Activated T-cell treated with anti-CD3 and anti-CD28 coated beads, Interleukin-2, amount 50 U/mL, for 48 hours (primary cell): Measurements from ENCODE around the gene SGPL1.
A peak's percentile ranks its signal among the peaks of the same experiment; 100 is the strongest.
"Not testable (repeated sequence)": the region's sequence is repeated elsewhere in the genome, so short reads cannot be mapped to it uniquely, and the experiment has no call there.

ENCODE experiments used
- DNase-seq, 2 experiments: peaks; one replicate each; pipeline ENCODE4 v3.0.0-alpha.2; 2020

Gene SGPL1

DNA sequence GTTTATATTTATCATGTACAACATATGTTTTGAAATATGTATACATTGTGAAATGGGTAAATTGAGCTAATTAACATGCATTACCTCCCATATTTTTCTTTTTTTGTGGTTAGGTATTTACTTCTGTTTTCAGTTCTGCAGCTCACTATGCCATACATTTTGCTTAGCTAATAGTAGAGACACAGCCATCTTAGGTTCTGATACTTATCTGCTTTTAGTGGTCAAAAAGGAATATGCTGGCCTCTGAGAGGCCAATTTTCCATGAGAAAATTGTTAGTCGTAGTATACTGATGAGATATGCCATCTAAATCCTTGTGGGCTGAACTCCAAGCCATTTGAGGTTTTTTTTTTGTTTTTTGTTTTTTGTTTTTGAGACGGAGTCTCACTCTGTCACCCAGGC is 31.0 kb downstream of the SGPL1 start:
- DNase-seq: no peak

- DNase-seq: no peak
Measured at GRCh38 chr10:70847659-70848360, 32.1 kb downstream of the SGPL1 start.

DNA sequence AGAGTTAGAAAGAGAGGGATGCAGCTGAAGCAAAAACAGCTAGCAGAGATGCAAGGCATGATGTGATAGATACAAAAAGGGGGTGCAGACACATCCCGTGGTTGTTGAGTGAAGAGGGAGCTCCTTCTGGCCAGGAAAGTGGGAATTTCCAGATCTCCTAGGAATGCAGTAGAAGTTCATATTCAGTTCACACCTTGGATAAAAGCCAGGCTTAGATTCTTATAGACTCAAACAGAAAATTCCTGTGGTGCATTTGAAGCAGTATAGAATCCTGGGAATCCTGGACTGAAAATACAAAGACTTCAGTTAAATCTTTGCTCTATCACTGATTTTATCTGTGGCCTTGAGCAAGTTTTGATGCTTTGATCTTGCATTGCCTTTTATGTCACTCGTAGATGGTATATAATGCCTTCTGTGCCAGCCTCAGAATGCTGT is 33.9 kb downstream of the SGPL1 start:
- DNase-seq: no peak

GRCh38 chr10:70850097-70850496 is 34.3 kb downstream of the SGPL1 start:
- DNase-seq: no peak

- DNase-seq: no peak
Measured at GRCh38 chr10:70851597-70852475, 36.1 kb downstream of the SGPL1 start.

DNA sequence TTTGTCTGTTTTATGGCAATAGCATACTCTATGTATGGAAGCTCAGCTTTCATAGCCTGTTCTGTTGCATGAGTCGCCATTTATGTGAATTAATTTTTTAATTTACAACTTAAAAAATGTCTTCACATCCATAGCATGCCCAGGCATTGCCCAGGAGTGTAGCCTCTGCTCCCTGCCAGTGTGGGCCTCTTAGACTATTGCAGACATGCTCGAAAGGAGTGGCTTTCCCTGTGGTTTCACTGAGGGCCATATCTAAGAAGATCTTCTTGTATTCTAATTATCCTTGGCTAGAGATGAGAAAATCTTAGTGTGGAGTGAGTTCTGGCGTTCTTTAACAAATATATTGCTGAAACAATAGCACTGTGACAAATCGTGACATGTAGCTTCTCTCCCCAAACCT is 37.3 kb downstream of the SGPL1 start:
- no peak for DNase-seq

DNA sequence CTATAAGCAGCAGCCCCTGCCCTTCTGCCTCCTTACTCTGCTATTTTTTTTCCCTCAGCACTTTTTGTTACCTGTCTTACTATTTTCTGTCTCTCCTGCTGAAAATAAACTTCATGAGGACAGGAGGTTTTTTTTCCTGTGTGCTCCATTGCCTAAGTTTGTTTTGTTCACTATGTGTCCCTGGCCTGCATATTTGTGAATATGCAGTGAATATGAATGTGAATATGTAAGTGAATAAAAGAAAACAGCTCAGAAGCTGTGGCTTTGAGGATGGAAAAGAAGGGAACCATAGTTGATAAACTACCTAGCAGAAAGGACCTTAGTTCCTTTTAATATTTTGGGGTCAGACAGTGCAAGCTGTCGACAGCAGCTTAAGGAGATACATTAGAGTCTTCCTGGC is 37.7 kb downstream of the SGPL1 start:
- no peak for DNase-seq

DNA sequence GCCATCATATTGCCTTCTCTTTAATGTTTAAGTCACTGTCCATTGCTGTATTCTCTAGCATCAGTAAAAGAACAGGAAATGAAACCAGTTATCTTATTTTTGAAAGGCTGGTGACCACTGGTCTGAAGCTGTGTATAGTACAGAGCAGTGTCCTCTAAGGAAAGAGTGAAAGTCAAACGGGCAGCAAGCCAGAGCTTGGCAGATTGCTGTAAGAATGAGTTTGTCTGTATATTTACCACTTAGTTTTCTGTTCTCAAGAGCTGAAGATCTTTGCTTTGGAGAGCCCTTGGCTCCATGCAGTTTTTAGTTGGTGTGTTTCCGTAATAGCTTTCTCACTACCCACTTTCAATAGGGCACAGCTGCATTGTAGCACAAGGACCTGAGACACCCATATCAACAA is 40.7 kb downstream of the SGPL1 start:
- DNase-seq: no peak

DNA sequence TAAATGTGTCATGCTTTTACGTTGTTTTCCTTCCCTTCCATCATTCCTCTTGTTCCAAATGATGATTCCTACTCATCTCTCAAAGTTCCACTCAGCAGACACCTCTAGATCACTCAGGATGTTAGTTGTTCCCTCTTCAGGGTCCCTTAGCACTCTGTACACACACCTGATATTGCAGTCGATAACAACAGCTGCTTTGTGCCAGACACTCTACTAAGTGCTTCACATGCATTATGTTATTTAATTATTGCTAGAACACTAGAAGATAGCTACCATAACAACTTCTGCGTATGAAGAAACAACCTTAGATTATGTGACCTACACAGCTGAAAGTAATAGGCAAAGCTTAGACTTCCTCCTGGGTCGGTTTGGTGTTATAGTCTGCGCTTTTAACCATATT is 43.0 kb downstream of the SGPL1 start:
- no peak for DNase-seq

DNA sequence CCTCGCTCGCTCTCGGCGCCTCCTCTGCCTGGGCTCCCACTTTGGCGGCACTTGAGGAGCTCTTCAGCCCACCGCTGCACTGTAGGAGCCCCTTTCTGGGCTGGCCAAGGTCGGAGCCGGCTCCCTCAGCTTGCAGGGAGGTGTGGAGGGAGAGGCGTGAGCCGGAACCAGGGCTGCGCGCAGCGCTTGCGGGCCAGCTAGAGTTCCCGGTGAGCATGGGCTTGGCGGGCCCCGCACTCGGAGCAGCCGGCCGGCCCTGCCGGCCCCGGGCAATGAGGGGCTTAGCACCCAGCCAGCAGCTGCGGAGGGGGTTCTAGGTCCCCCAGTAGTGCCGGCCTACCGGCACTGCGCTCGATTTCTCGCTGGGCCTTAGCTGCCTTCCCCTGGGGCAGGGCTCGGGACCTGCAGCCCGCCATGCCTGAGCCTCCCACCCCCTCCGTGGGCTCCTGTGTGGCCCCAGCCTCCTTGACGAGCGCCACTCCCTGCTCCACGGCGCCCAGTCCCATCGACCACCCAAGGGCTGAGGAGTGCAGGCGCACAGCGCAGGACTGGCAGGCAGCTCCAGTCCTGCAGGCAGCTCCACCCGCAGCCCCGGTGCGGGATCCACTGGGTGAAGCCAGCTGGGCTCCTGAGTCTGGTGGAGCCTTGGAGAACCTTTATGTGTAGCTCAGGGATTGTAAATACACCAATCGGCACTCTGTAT is 45.9 kb downstream of the SGPL1 start:
- not testable (repeated sequence) for DNase-seq

DNA sequence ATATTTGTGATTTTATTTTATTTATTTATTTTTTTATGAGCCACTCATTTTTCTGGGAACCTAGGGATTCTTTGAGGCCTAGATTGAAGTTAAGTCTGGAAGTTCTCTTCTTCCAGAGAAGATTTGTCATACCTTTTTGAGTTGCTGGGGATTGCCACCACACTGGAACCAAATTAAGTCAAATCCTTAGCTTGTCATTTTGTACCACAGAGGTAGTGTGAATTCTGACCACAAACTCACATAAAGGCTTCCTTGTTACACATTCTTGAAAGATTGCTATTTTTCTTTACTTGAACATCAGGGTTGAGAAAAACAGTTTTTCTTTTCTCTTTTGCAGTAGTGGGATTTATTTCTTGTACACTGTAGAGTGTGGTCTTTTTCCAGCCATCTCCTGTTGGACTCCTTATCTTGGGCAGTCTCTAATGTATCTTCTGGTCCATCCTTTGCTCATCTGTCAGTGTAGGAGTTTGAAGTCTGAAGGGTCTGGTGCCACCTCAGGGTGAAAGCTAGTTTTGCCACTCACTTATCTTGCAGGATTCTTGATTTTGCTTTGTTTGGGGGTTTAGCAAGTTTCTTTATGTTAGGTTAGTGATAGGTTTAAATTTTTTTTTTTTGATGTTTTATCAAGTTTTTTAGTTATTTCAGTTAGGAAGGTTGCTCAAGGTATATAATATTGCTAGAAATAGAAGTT is 47.9 kb downstream of the SGPL1 start:
- no peak for DNase-seq

DNA sequence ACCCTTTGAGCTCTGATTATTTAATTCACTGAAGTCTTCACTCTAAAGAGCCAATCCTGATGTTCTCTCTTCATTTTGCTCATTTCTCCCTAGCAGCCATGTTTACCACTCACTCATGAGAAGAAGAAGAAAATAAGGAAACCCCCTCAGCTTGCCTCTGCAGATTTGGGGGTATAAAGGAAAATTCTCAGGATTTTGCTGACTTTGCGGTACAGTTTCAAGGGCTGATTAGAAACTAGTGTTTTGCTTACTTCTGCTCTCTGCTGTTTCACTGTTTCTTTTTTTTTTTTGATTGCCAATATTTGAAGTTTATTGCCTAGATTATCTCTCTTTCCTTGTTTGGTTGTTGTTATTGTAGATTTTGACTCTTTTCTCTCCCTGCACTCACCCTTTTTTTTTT is 49.2 kb downstream of the SGPL1 start:
- no peak for DNase-seq

DNA sequence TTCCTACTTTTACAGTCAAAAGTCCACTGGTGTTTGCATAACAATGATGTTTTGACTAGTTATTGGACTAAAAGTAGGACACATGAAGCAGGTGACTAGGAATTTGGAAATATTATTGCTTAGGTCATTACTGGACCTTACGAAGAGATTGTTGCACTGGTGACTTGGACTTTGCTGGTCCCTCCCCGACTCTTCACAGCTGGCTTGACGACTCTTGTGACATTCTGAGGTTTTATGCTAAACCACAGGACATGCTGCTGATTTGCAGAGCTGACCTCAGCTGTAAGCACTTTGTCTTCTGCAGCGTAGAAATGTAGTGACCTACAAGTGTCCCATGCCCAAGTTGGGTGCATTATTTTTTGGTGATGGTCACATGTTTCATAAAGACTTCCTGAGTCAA is 50.7 kb downstream of the SGPL1 start:
- DNase-seq: no peak

DNA sequence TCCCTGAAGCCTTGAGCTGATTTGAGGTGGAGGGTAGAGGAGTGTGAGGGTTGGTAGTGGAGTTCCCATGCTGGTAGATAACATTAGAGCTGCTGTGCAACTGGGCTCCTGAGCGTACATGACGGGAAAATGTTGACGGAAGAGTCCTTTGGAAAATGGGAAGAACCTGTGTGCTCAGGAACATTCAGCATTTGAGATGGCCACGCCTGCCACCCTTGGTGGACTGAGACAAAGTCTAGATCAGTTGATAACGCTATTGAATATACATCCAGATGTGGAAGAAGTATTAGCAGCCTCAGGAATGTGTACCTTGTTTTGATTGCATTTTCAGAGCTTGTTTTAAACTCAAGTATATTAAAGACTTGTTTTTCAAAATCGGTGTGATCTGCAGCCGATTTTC is 56.5 kb downstream of the SGPL1 start:
- no peak for DNase-seq

GRCh38 chr10:70874061-70874460 is 58.3 kb downstream of the SGPL1 start:
- DNase-seq: no peak

DNA sequence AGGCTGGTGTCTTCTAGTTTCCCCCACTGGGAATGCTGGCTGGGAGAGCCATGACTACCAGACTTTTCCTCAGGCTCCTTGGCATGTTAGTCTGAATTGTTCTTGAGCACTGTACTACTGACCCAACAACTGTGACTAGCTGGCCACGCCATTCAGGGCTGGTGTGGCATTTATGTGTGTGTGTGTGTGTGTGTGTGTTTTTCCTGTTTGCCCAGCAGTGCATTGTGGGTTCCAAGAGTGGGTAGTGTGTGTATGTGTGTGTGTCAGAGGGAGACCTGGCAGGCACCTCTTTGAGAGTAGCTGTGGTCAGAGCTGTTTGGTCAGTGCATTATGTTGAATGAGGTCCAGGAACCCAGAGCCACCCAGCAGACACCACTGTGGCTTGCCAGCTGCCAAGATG is 63.5 kb downstream of the SGPL1 start:
- DNase-seq: no peak

GRCh38 chr10:70880077-70880534 is 64.4 kb downstream of the SGPL1 start:
- peak; percentile 80 to 82 for DNase-seq

GRCh38 chr10:70884741-70885140 is 69.0 kb downstream of the SGPL1 start:
- no peak for DNase-seq

GRCh38 chr10:70885481-70885880 is 69.7 kb downstream of the SGPL1 start:
- DNase-seq: no peak

DNA sequence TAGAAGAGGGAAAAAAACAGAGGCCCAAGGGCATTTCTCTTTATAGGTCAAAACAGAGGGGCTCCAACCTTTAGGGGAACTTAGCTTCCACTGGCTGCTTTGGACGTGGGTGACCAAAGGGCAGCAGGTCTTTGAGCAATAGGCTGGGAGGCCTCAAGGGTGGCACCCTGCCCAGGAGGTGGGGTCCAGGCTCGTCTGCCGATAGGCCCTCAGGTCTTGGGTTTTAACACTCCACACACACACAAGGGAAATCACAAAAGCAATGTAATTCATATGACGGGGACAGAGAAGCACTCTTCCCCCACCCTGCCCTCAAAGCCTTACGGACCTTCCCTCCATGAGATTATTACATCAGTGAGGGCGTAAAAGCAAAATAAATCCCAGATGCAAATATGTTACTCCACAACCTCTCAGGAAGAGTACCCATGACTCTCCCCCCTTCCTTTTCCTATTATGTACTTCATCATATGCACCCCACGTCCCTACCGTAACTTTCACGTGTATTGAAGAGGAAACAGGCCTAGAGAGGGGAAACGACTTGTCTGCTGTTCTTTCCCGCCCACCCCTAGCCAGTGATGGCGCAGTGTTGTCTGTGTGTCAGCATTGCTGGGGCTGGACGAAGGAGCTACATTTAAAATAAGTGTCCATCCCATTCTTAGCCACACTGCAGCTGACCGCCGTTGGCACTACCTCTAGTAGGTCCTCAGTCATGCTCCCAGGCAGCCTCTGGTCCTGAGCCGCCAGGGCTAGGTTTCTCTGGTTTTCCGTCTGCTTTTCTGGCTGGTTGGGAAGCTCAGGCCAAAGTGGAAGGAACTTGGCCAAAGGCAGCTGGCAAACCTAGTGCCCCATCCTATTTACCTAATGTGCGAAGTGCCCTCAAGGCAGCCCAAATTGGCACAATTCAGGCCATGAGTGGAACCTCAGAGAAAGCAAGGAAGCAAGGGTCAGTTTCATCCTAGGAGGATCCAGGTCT is 70.5 kb downstream of the SGPL1 start:
- DNase-seq: no peak

DNA sequence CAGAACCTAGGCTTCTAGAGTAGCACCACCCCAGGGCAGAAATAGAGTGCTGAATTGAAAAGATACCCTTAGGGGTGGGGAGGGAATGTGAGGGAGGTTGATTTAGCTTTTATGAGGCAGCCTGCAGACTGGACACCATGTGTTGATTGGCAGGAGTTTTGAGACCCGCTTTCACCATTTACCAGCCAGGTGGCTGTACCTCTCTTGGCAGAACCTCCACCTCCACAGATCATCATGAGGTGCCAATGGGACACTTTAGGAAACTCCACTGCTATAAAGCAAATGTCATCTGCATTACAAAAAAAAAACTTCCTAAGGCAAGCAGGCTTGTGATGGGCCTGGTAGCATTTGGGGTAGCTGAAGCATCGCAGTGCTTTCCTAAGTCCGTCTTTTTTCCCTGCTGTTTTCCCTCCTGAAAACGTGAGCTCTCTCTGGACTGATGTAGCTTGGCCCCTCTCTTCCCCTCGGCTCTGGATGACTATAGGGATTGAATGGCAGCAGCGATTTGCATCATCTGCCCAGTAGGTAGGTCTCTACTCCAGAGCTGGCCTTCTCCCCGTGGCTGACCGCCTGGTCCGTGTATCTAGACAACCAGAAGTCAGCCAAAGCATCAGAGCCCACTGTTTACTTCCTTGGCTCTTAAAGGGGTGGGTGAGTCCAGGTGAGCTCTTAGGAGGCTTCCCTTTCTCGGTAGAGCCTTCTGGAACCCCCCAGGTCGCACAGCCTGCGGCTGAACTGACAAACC is 71.3 kb downstream of the SGPL1 start:
- DNase-seq: no peak
